Measurements from ENCODE around the gene TM7SF2. TPM values are rescaled to one million over a fixed set of nuclear protein-coding genes. Genes with fewer than 3 reads are reported as not detected.

The TM7SF2 gene
- 4.6 to 9.0 TPM (median 6.1 TPM) in 5 replicates for total RNA-seq (2022; extraction: Qiagen RNA extraction; ENCODE audit: low read depth)

DNA sequence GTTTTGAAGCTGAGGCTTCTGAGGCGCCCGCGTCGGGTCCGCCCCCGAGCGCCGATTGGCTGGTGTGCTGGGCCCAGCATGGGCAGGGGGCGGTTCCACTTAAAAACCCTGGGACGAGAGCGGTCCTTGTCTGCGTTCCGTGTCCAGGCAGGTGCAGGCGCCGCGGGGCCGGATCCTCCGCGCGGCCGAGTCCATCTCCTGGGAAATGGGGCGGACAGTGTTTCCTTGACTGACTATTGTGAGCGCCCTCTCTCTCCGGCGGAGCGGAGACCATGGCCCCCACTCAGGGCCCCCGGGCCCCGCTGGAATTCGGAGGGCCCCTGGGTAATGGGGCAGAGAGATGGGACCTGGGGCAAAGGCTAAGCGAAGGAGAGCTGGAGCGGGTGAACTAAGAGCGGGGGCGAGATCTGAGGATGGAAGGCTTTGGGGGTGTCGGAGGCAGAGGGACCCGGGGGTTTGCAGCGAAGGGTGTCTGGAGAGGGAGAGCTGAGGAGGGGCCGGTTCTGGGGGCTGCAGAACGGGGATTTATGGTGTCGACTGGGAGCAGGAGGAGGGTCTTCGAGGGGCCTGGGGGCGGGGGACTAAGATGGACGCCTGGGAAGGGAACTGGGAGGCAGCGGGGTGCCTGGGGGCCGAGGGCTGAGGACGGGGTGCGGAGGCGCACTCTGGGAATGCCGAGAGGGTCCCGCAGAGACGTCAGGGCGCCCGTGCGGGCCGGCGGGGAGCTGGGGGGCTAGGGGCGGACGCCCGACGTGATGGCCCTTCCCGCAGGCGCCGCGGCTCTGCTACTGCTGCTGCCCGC is at the start of gene TM7SF2:
TSS of gene TM7SF2 (plus strand) at position 129 of the 802 bp plus-strand sequence. CDS start at position 273, 144 bp downstream.

DNA sequence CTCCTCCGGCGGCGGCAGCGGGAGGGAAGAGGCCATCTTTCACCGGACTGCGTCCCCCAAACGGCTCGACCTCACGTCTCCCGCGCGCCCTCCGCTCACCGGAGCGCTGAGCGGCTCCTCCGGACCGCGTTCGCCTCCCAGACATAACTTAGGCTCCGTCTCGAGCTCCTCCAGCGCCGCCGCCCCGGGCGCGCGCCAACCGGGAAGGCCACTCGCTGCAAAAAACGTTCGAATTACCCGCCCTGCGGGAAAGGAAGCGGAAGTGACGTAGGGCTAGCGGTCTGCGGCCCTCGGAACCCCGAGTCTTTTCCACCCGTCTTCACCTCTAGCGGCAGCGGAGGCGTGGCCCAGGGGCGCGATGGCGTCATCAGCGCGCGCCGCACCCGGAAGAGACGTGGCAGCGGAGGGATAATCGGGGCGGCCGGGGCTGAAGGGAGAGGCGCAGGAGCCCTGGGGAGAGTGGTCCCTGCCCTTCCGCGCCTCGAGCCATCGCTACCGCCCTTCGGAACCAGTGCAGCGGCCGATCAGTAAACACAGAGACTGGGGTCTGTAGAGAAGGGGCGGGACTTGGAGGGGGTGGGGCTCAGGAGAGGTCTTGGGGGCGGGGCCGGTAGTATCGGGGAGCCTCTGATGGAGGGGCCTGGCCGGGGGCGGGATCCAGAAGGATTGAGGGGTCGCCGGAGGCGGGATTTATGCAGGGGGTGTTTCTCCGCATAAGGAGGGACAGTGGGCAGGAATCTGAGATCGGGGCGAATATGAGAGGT is 27.7 kb upstream of the TM7SF2 start, which contains the start of the genes CDCA5 and ZFPL1:
TSS of gene CDCA5 (minus strand) at position 207 of the 764 bp plus-strand sequence. CDS start at position 145, 62 bp downstream.
TSS of gene ZFPL1 (plus strand) at position 389 of the 764 bp plus-strand sequence. CDS start 477 bp downstream, outside the sequence.

DNA sequence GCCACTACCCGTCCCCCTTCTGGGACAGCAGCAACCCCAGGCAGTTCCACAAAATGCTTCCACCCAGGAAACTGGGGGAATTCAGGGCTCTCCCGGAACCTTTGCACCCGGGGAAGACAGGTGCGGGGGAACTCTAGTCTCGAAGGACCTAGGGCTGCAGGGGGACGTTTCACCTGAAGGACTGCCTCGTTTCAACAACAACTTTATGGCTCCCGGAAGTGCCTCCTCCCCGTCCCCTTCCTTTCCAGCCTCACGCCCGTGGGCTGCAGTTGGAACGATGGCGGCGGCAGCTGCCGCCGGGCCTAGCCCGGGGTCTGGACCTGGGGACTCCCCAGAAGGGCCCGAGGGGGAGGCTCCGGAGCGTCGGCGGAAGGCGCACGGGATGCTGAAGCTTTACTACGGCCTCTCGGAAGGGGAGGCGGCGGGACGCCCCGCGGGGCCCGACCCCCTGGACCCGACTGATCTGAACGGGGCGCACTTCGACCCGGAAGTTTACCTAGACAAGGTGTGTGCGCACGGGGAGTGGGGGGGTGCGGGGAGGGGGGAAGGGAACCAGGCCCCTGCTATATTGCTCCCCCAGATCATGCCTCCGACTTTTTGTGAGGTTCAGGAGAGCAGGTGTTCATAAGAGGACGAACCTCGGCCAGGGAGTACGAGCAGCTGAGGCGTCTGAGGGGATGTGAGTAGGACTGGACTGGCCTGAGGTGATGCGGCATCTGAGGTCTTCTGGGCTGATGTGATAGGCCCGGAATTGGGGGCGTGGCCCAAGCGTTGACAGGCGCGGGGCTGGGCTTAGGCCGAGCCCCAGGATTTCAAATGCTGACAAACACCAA is 15.5 kb upstream of the TM7SF2 start, which contains the start of gene VPS51:
TSS of gene VPS51 (plus strand) at position 241 of the 833 bp plus-strand sequence. CDS start at position 278, 37 bp downstream.

DNA sequence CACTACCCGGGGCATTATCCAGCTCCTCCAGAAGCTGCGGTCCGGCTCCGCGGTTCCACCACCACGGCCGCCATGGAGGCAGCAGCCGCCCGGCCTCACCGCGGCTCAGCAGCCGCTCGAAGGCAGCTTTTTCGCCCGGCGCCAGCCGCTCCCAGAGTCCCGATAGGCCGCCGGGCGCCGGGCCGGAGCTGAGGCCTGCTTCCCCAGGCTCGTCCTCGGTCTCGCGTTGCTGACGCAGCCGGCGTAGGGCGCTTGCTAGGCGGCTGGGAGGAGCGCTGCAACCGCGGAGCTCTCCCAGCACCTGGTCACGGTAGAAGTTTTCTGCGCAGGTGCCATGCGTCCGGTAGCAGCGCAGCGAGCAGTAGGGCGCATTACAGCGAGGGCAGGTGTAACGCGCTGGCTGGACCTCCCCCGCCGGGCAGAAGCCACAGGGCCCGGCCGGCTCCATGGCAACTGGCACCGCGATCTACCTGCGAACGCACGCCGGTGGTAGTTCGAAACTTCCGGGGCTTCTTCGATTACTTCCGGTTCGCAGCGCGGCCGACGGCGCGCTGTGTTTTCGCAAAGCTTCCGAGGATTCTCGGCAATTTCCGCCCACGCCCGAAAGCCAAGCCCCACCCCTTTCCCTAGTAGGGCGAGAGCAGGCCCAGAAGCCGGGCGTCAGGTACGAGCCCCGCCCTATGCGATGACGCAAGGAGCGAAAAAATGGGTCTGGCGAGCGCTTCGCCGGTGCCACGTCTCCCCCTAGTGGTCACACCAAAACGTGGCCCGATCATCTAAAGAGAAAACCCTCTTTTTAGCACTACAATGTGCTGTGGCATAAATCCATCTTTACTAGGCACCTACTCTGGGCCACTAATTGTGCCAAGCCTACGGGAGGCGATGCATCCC is 5.8 kb downstream of the TM7SF2 start, which contains the start of gene ZNHIT2:
TSS of gene ZNHIT2 (minus strand) at position 496 of the 891 bp plus-strand sequence. CDS start at position 448, 48 bp downstream.

DNA sequence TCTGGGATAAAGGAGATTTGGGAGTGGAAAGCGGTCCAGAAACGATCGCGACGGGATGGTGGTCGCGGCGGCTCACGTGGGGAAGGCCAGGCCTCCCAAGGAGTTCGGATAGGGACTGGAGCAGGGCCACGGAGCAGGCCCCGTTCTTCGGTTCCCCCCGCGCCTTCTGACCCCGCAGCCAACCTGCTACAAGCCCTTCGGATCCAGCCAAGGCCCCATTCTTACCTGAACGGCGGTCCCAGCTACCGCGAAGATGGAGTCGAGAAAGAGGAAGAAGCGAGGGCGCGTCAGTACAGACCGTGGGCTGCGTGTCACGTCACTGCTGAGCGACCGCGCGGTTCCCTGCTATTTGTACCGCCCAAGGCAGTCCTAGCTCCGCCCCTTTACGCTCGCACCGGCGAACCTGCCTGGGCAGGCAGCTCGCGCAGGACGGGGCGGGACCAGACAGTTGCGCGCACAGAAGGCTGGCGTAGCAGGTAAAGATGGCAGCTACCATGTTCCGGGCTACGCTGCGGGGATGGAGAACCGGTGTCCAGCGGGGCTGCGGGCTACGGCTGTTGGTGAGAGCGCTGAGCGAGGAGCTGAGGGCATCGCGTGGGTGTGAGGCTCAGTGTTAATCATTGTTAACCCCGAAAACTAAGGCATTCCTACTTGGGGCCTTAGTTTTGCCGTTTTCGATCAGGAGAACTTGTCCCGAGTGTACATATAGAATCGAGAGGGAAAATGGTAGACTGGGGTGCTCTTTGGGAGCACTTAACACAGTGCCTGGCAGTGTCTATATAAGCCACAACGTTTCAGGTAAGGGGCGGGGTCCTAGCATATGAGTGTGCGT is 10.4 kb downstream of the TM7SF2 start, which contains the start of the genes FAU and MRPL49:
TSS of gene FAU (minus strand) at position 270 of the 832 bp plus-strand sequence. CDS start 321 bp downstream, outside the sequence.
TSS of gene MRPL49 (plus strand) at position 457 of the 832 bp plus-strand sequence. CDS start at position 483, 26 bp downstream.

DNA sequence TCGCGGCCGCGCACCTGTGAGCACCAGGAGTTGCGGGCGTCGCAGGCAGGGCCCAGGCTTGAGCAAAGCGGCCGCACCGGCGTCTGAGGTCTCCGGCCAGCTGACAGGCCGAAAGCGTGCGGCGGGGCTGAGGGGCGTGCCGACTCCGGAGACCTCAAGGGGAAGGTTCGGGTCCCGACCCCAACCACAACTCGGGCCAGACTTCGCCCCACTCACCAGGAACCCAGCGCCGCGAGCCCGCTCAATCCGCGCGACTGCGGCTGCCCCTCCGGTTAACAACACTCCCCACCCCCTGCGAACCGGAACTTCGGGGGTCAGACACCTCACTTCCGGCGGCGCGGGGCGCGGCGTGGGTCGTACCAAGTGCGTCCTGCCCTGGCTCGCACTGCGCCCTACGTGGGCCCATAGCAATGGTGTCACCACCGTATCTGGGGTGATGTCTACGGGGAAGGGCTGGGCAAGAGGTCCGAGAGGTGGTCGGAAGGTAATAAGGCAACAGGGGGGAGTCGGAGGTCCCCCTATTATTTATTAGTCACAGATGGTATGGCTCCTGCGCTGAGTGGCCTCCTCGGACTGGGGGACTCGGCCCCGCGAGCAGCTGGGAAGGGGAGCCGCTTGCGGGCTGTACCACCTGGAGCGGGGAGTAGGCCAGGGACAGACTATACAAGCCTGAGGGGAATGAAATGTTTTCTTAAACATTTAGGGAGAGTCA is 22.7 kb downstream of the TM7SF2 start, which contains the start of gene SYVN1:
TSS of gene SYVN1 (minus strand) at position 280 of the 712 bp plus-strand sequence. CDS start 918 bp downstream, outside the sequence.

Other genes starting within 250 kb of the TM7SF2 start
- gene EHD1, start 233.3 kb upstream of the TM7SF2 start, total RNA-seq (2022; extraction: Qiagen RNA extraction; ENCODE audit: low read depth), result 129 to 169 TPM (median 139 TPM) in 5 replicates
- gene ATG2A, start 194.7 kb upstream of the TM7SF2 start, total RNA-seq (2022; extraction: Qiagen RNA extraction; ENCODE audit: low read depth), result 16.9 to 25.7 TPM (median 23.3 TPM) in 5 replicates
- gene PPP2R5B, start 187.2 kb upstream of the TM7SF2 start, total RNA-seq (2022; extraction: Qiagen RNA extraction; ENCODE audit: low read depth), result 3.7 to 7.1 TPM (median 5.4 TPM) in 5 replicates
- not detected in 5 replicates for gene GPHA2, start 176.0 kb upstream of the TM7SF2 start, total RNA-seq (2022; extraction: Qiagen RNA extraction; ENCODE audit: low read depth)
- not detected in 5 replicates for gene MAJIN, start 139.8 kb upstream of the TM7SF2 start, total RNA-seq (2022; extraction: Qiagen RNA extraction; ENCODE audit: low read depth)
- 0.87 to 1.4 TPM (median 1.1 TPM) in 5 replicates for gene BATF2, start 114.9 kb upstream of the TM7SF2 start, total RNA-seq (2022; extraction: Qiagen RNA extraction; ENCODE audit: low read depth)
- 165 to 187 TPM (median 173 TPM) in 5 replicates for gene ARL2, start 97.7 kb upstream of the TM7SF2 start, total RNA-seq (2022; extraction: Qiagen RNA extraction; ENCODE audit: low read depth)
- gene SNX15, start 84.4 kb upstream of the TM7SF2 start, total RNA-seq (2022; extraction: Qiagen RNA extraction; ENCODE audit: low read depth), result 22.2 to 25.0 TPM (median 23.3 TPM) in 5 replicates
- 41.8 to 56.5 TPM (median 48.8 TPM) in 5 replicates for gene SAC3D1, start 70.7 kb upstream of the TM7SF2 start, total RNA-seq (2022; extraction: Qiagen RNA extraction; ENCODE audit: low read depth)
- not detected in 5 replicates for gene NAALADL1, start 53.3 kb upstream of the TM7SF2 start, total RNA-seq (2022; extraction: Qiagen RNA extraction; ENCODE audit: low read depth)
- 60.5 to 75.2 TPM (median 71.6 TPM) in 5 replicates for gene CDCA5, start 27.8 kb upstream of the TM7SF2 start, total RNA-seq (2022; extraction: Qiagen RNA extraction; ENCODE audit: low read depth)
- 28.5 to 35.4 TPM (median 33.5 TPM) in 5 replicates for gene ZFPL1, start 27.6 kb upstream of the TM7SF2 start, total RNA-seq (2022; extraction: Qiagen RNA extraction; ENCODE audit: low read depth)
- 51.6 to 68.1 TPM (median 56.0 TPM) in 5 replicates for gene VPS51, start 15.7 kb upstream of the TM7SF2 start, total RNA-seq (2022; extraction: Qiagen RNA extraction; ENCODE audit: low read depth)
- gene ZNHIT2, start 5.8 kb downstream of the TM7SF2 start, total RNA-seq (2022; extraction: Qiagen RNA extraction; ENCODE audit: low read depth), result 13.2 to 23.0 TPM (median 20.9 TPM) in 5 replicates
- 836 to 988 TPM (median 969 TPM) in 5 replicates for gene FAU, start 10.3 kb downstream of the TM7SF2 start, total RNA-seq (2022; extraction: Qiagen RNA extraction; ENCODE audit: low read depth)
- 76.2 to 80.9 TPM (median 77.4 TPM) in 5 replicates for gene MRPL49, start 10.4 kb downstream of the TM7SF2 start, total RNA-seq (2022; extraction: Qiagen RNA extraction; ENCODE audit: low read depth)
- gene SYVN1, start 22.6 kb downstream of the TM7SF2 start, total RNA-seq (2022; extraction: Qiagen RNA extraction; ENCODE audit: low read depth), result 31.0 to 44.6 TPM (median 42.1 TPM) in 5 replicates
- gene SPDYC, start 58.4 kb downstream of the TM7SF2 start, total RNA-seq (2022; extraction: Qiagen RNA extraction; ENCODE audit: low read depth), result not detected in 5 replicates
- gene CAPN1, start 70.1 kb downstream of the TM7SF2 start, total RNA-seq (2022; extraction: Qiagen RNA extraction; ENCODE audit: low read depth), result 96.7 to 116 TPM (median 104 TPM) in 5 replicates
- gene POLA2, start 150.1 kb downstream of the TM7SF2 start, total RNA-seq (2022; extraction: Qiagen RNA extraction; ENCODE audit: low read depth), result 14.1 to 19.3 TPM (median 15.7 TPM) in 5 replicates
- gene CDC42EP2, start 203.0 kb downstream of the TM7SF2 start, total RNA-seq (2022; extraction: Qiagen RNA extraction; ENCODE audit: low read depth), result 14.5 to 16.5 TPM (median 14.8 TPM) in 5 replicates
- gene DPF2, start 222.0 kb downstream of the TM7SF2 start, total RNA-seq (2022; extraction: Qiagen RNA extraction; ENCODE audit: low read depth), result 39.6 to 46.0 TPM (median 41.1 TPM) in 5 replicates
- gene TIGD3, start 242.9 kb downstream of the TM7SF2 start, total RNA-seq (2022; extraction: Qiagen RNA extraction; ENCODE audit: low read depth), result 0.65 to 1.00 TPM (median 0.86 TPM) in 5 replicates